Measurements from ENCODE around the gene AKIRIN2.

- TF ChIP-seq ZNF274 (IDR thresholded peaks at IDR 0.05; ENCODE audit: low read depth, low read length) (no peak), YY1 (IDR thresholded peaks at IDR 0.05; ENCODE audit: insufficient read depth, insufficient read length) (no peak)
These were observed 1.4 kb downstream of the AKIRIN2 start for GRCh38 chr6:87700397-87701343.
